HCT116 (cell line): ENCODE measurements around the gene RAD50. TPM values are rescaled to one million over a fixed set of nuclear protein-coding genes. Genes with fewer than 3 reads are reported as not detected.

Experiments used
- ATAC-seq: fragments of 200-7000 bp; cut with Tn5 transposase; 2 replicates; pipeline ENCODE4 v1.9.1; 2020; ENCODE audit warnings: mild to moderate bottlenecking, moderate library complexity
- BruUV-seq: library from RNA; stranded (reverse); fragments of 400-500 nt; replicated peaks from 2 replicates; lab custom pipeline; 2021; lab: Mats Ljungman, UMichigan
- CTCF ChIA-PET: fragments of 300-600 bp; sonication (Branson Sonifier 250); formaldehyde crosslinking; loops from one replicate; lab custom pipeline; 2021; ENCODE audit warnings: antibody characterized with exemption; lab: Charles Lee
- POLR2A ChIA-PET: fragments of 300-600, 350-600 bp; sonication (Branson Sonifier 250); formaldehyde crosslinking; loops from one replicate; lab custom pipeline; 2021; ENCODE audit warnings: antibody characterized with exemption; lab: Charles Lee
- RAD21 ChIA-PET, 2 experiments: fragments of 300-600 bp; sonication (Branson Sonifier 250); formaldehyde crosslinking; loops; one replicate each; lab custom pipeline; 2023; ENCODE audit warnings: low total read pairs in 2 of 2; ENCODE audit not compliant: uncharacterized antibody in 2 of 2, unreplicated experiment in 2 of 2, low non-redundant PET in 1 of 2; lab: Charles Lee
- DNase-seq: peaks from one replicate; pipeline ENCODE4 v3.0.0-alpha.2; 2010; ENCODE audit warnings: low read depth, low spot score
- H2AFZ ChIP-seq: fragments of 200-600 bp; shearing (Covaris generic), sonication (generic); 2 replicates; pipeline ENCODE4 v1.6.1; 2017; ENCODE audit warnings: low read depth, mixed run types, mixed read lengths, antibody characterized with exemption, low read length; ENCODE audit not compliant: poor library complexity, severe bottlenecking
- H3K27ac ChIP-seq: 2 replicates; pipeline ENCODE4 v1.5.1; 2012; ENCODE audit warnings: low read depth, low read length
- H3K27me3 ChIP-seq: fragments of 200-600 bp; sonication (generic); 2 replicates; pipeline ENCODE4 v1.6.1; 2016; ENCODE audit warnings: mixed run types, low read length, mixed read lengths; ENCODE audit not compliant: insufficient read depth
- H3K36me3 ChIP-seq, 2 experiments: fragments of 200-500 bp in 1 of 2; fragments of 200-600 bp in 1 of 2; sonication (Bioruptor generic) in 1 of 2; sonication (generic) in 1 of 2; 2 replicates each; pipeline versions ENCODE4 v1.5.1 to v1.6.1; 2014 to 2016; ENCODE audit warnings: low read length in 2 of 2, inconsistent platforms in 1 of 2, mixed read lengths in 1 of 2, mixed run types in 1 of 2; ENCODE audit not compliant: insufficient read depth in 2 of 2, control insufficient read depth in 1 of 2
- H3K4me1 ChIP-seq, 2 experiments: fragments of 200-600 bp in 1 of 2; sonication (generic) in 1 of 2; 2 replicates each; pipeline versions ENCODE4 v1.5.1 to v1.6.1; 2012 to 2017; ENCODE audit warnings: low read length in 2 of 2, inconsistent platforms in 1 of 2, mild to moderate bottlenecking in 1 of 2, mixed read lengths in 1 of 2, mixed run types in 1 of 2, moderate library complexity in 1 of 2; ENCODE audit not compliant: insufficient read depth in 2 of 2, control insufficient read depth in 1 of 2
- H3K4me2 ChIP-seq: fragments of 200-600 bp; sonication (generic); 2 replicates; pipeline ENCODE4 v1.6.1; 2017; ENCODE audit warnings: mixed run types, low read length, mixed read lengths
- H3K4me3 ChIP-seq, 2 experiments: fragments of 200-600 bp in 1 of 2; sonication (generic) in 1 of 2; replicated peaks in 1 of 2; 2 replicates each; pipeline ENCODE4 v1.5.1; 2011 to 2016; ENCODE audit warnings: low read length in 2 of 2, control low read depth in 1 of 2, low read depth in 1 of 2, mild to moderate bottlenecking in 1 of 2, mixed read lengths in 1 of 2, mixed run types in 1 of 2
- H3K79me2 ChIP-seq: fragments of 200-600 bp; sonication (generic); 2 replicates; pipeline ENCODE4 v1.6.1; 2017; ENCODE audit warnings: mild to moderate bottlenecking, mixed run types, low read length, moderate library complexity, mixed read lengths; ENCODE audit not compliant: insufficient read depth
- H3K9ac ChIP-seq: fragments of 200-600 bp; sonication (generic); 2 replicates; pipeline ENCODE4 v1.6.1; 2016; ENCODE audit warnings: low read length, mixed read lengths
- H3K9me2 ChIP-seq: fragments of 200-600 bp; sonication (generic), shearing (Covaris generic); 2 replicates; pipeline ENCODE4 v1.6.1; 2017; ENCODE audit warnings: mixed run types, mild to moderate bottlenecking, moderate library complexity; ENCODE audit not compliant: insufficient read depth
- H3K9me3 ChIP-seq, 2 experiments: fragments of 200-500 bp in 1 of 2; fragments of 200-600 bp in 1 of 2; sonication (Bioruptor generic) in 1 of 2; sonication (generic) in 1 of 2; 2 replicates each; pipeline ENCODE4 v1.6.1; 2014 to 2017; ENCODE audit warnings: low read length in 2 of 2, mixed read lengths in 2 of 2, inconsistent platforms in 1 of 2, low read depth in 1 of 2, mild to moderate bottlenecking in 1 of 2, mixed run types in 1 of 2, moderate library complexity in 1 of 2; ENCODE audit not compliant: control insufficient read depth in 1 of 2, insufficient read depth in 1 of 2
- H4K20me1 ChIP-seq: fragments of 200-600 bp; sonication (generic), shearing (Covaris generic); 2 replicates; pipeline ENCODE4 v1.6.1; 2017; ENCODE audit warnings: mixed run types, mild to moderate bottlenecking, moderate library complexity; ENCODE audit not compliant: insufficient read depth
- ATF3 ChIP-seq: IDR thresholded peaks from 2 replicates; pipeline ENCODE4 v1.6.1; 2012
- CBX3 ChIP-seq: IDR thresholded peaks from 2 replicates; pipeline ENCODE4 v1.6.1; 2012; ENCODE audit warnings: low read depth
- CTCF ChIP-seq, 3 experiments: fragments of 200-600 bp in 1 of 3; sonication (generic) in 1 of 3; IDR thresholded peaks in 2 of 3; conservative IDR thresholded peaks in 1 of 3; 2 replicates each; pipeline ENCODE4 v1.5.1; 2012 to 2017; ENCODE audit warnings: low read depth in 2 of 3, low read length in 2 of 3, antibody characterized with exemption in 1 of 3, borderline replicate concordance in 1 of 3, control low read depth in 1 of 3, mild to moderate bottlenecking in 1 of 3, mixed read lengths in 1 of 3, mixed run types in 1 of 3, moderate library complexity in 1 of 3; ENCODE audit not compliant: insufficient read depth in 1 of 3
- EGR1 ChIP-seq: IDR thresholded peaks from 2 replicates; pipeline ENCODE4 v1.6.1; 2012; ENCODE audit warnings: low read depth
- ELF1 ChIP-seq: IDR thresholded peaks from 2 replicates; pipeline ENCODE4 v1.6.1; 2012; ENCODE audit warnings: low read depth, borderline replicate concordance
- EZH2 ChIP-seq: fragments of 200-600 bp; sonication (generic); IDR thresholded peaks from 2 replicates; pipeline ENCODE4 v1.6.1; 2017; ENCODE audit warnings: antibody characterized with exemption, mixed run types
- EZH2phosphoT487 ChIP-seq: fragments of 200-600 bp; IDR thresholded peaks from 2 replicates; pipeline ENCODE4 v1.6.1; 2018; ENCODE audit warnings: antibody characterized with exemption, borderline replicate concordance
- FOSL1 ChIP-seq: IDR thresholded peaks from 2 replicates; pipeline ENCODE4 v1.6.1; 2012; ENCODE audit warnings: low read depth
- JUND ChIP-seq: IDR thresholded peaks from 2 replicates; pipeline ENCODE4 v1.6.1; 2012
- POLR2A ChIP-seq: IDR thresholded peaks from 2 replicates; pipeline ENCODE4 v1.7.0; 2011; ENCODE audit warnings: borderline replicate concordance; ENCODE audit not compliant: insufficient read depth, insufficient read length; ENCODE audit errors: extremely low read depth
- REST ChIP-seq: IDR thresholded peaks from 2 replicates; pipeline ENCODE4 v1.6.1; 2012; ENCODE audit warnings: low read depth
- SIN3A ChIP-seq: IDR thresholded peaks from 2 replicates; pipeline ENCODE4 v1.6.1; 2012; ENCODE audit warnings: low read depth
- SP1 ChIP-seq: IDR thresholded peaks from 2 replicates; pipeline ENCODE4 v1.6.1; 2012; ENCODE audit warnings: low read depth
- SRF ChIP-seq: IDR thresholded peaks from 2 replicates; pipeline ENCODE4 v1.6.1; 2012; ENCODE audit warnings: low read depth
- TCF7L2 ChIP-seq: IDR thresholded peaks from 2 replicates; pipeline ENCODE4 v1.7.0; 2011; ENCODE audit warnings: borderline replicate concordance, inconsistent platforms; ENCODE audit not compliant: insufficient read depth, insufficient read length; ENCODE audit errors: extremely low read depth
- ZFX ChIP-seq: fragments of 450-650 bp; IDR thresholded peaks from 2 replicates; pipeline ENCODE4 v1.6.1; 2017
- ZNF274 ChIP-seq: fragments of 200-500 bp; sonication (Bioruptor generic); IDR thresholded peaks from 2 replicates; pipeline ENCODE4 v1.6.1; 2014; ENCODE audit warnings: mild to moderate bottlenecking, low read depth, low read length, inconsistent platforms
- intact Hi-C: fragments of 100-400 bp; cut with micrococcal nuclease; formaldehyde crosslinking; loops from 2 replicates; pipeline ENCODE4 v1.10.0; 2022
- total RNA-seq: library from RNA; stranded (reverse); gene quantifications from one replicate; pipeline ENCODE4 v1.2.1, GENCODE V29; 2021; ENCODE audit not compliant: unreplicated experiment

Gene RAD50
- total RNA-seq, 1 experiment from 2014 or later, result 43.6 TPM

- TF ChIP-seq CTCF (IDR thresholded peaks at IDR 0.05 in 2 of 3, conservative IDR thresholded peaks at IDR 0.05 in 1 of 3; ENCODE audit: borderline replicate concordance in 1 of 3, insufficient read depth in 1 of 3, low read depth in 2 of 3, low read length in 2 of 3) (no peak), EGR1 (no peak), JUND (no peak), FOSL1 (no peak), SRF (no peak), EZH2phosphoT487 (no peak)
These were observed 123.1 kb downstream of the RAD50 start (continued) for GRCh38 chr5:132679717-132680380.

- H3K27me3 ChIP-seq, result no peaks in the 10 kb centered on the region
- no peaks in the 10 kb centered on the region for H3K9me3 ChIP-seq
- no peaks in the 10 kb centered on the region for H3K9me2 ChIP-seq
- no peaks in the 10 kb centered on the region for H3K36me3 ChIP-seq
- no peak overlapping the region for H2AFZ ChIP-seq
- H4K20me1 ChIP-seq, result no peaks in the 10 kb centered on the region
- no peak for DNase-seq
- no peak overlapping the region for H3K4me2 ChIP-seq
- intact Hi-C loops, result no loop called here
- ChIA-PET CTCF (no interaction called here), RAD21 (no interaction called here), POLR2A (no interaction called here)
- no TSS peak for BruUV-seq
- ATAC-seq, result no peak
- H3K4me3 ChIP-seq, result no peak overlapping the region
- H3K27ac ChIP-seq, result no peak overlapping the region
- H3K79me2 ChIP-seq, result no peaks in the 10 kb centered on the region
- no peak overlapping the region for H3K9ac ChIP-seq
- peaks cover 11 to 21% of the 10 kb centered on the region in 2 experiments for H3K4me1 ChIP-seq
- TF ChIP-seq SP1, result no peak
- TF ChIP-seq SIN3A, result no peak
- TF ChIP-seq ELF1, result no peak
- no peak for TF ChIP-seq CBX3
- TF ChIP-seq REST, result no peak
- no peak for TF ChIP-seq CTCF (IDR thresholded peaks at IDR 0.05 in 2 of 3, conservative IDR thresholded peaks at IDR 0.05 in 1 of 3; ENCODE audit: borderline replicate concordance in 1 of 3, insufficient read depth in 1 of 3, low read depth in 2 of 3, low read length in 2 of 3)
- no peak for TF ChIP-seq POLR2A
- no peak for TF ChIP-seq TCF7L2
- no peak for TF ChIP-seq ATF3
- no peak for TF ChIP-seq FOSL1
- TF ChIP-seq EZH2, result no peak
- TF ChIP-seq ZFX, result no peak
- TF ChIP-seq SRF, result no peak
- TF ChIP-seq ZNF274, result no peak
These were observed 124.2 kb downstream of the RAD50 start for GRCh38 chr5:132680780-132681475.
